WTC11 (cell line): Measurements from ENCODE around the gene PARP14. TPM values are rescaled to one million over a fixed set of nuclear protein-coding genes. Genes with fewer than 3 reads are reported as not detected.

ENCODE experiments used
- ATAC-seq: fragments of 200-7000 bp; cut with Tn5 transposase; 2 replicates; pipeline ENCODE4 v1.10.0; 2021; ENCODE audit warnings: mild to moderate bottlenecking, moderate library complexity
- CTCF ChIA-PET: fragments of 300-600 bp; sonication (Branson Sonifier 250); formaldehyde crosslinking; loops from one replicate; lab custom pipeline; 2021; ENCODE audit warnings: antibody characterized with exemption; lab: Charles Lee
- POLR2A ChIA-PET: fragments of 350-600 bp; sonication (Branson Sonifier 250); formaldehyde crosslinking; loops from one replicate; lab custom pipeline; 2021; ENCODE audit warnings: antibody characterized with exemption; lab: Charles Lee
- DNase-seq: peaks from one replicate; pipeline ENCODE4 v3.0.0; 2021; ENCODE audit warnings: low spot score
- H3K27ac Mint-ChIP-seq: 2 replicates; pipeline ENCODE4 v1.8.0; 2021; ENCODE audit warnings: mixed read lengths
- H3K27me3 Mint-ChIP-seq: 2 replicates; pipeline ENCODE4 v1.8.0; 2021; ENCODE audit warnings: low read depth, mild to moderate bottlenecking, moderate library complexity, mixed read lengths
- H3K36me3 Mint-ChIP-seq: 2 replicates; pipeline ENCODE4 v1.8.0; 2021; ENCODE audit warnings: mixed read lengths
- H3K4me1 Mint-ChIP-seq: 2 replicates; pipeline ENCODE4 v1.8.0; 2022; ENCODE audit warnings: mixed read lengths
- H3K4me3 Mint-ChIP-seq: 2 replicates; pipeline ENCODE4 v1.8.0; 2021; ENCODE audit warnings: mild to moderate bottlenecking, moderate library complexity, mixed read lengths
- H3K9me3 Mint-ChIP-seq: 2 replicates; pipeline ENCODE4 v1.8.0; 2021; ENCODE audit warnings: mixed read lengths
- CREM ChIP-seq: sonication (generic); formaldehyde crosslinking; IDR thresholded peaks from 2 replicates; pipeline ENCODE4 v1.8.1; 2022; ENCODE audit warnings: mild to moderate bottlenecking, missing genetic modification reagents, moderate library complexity
- E2F5 ChIP-seq: sonication (generic); formaldehyde crosslinking; IDR thresholded peaks from 2 replicates; pipeline ENCODE4 v1.8.1; 2022; ENCODE audit warnings: mild to moderate bottlenecking, moderate library complexity, missing genetic modification reagents
- FOXP4 ChIP-seq: sonication (generic); formaldehyde crosslinking; IDR thresholded peaks from 2 replicates; pipeline ENCODE4 v1.8.0; 2022; ENCODE audit warnings: mild to moderate bottlenecking, missing genetic modification reagents
- GABPB1 ChIP-seq: sonication (generic); formaldehyde crosslinking; IDR thresholded peaks from 2 replicates; pipeline ENCODE4 v1.8.1; 2023; ENCODE audit warnings: mild to moderate bottlenecking, missing genetic modification reagents
- JAZF1 ChIP-seq: fragments of 250-450 bp; sonication (Bioruptor Pico); IDR thresholded peaks from 2 replicates; pipeline ENCODE4 v1.9.0; 2021; ENCODE audit warnings: moderate library complexity, mild to moderate bottlenecking, inconsistent platforms
- MXD4 ChIP-seq: fragments of 250-450 bp; sonication (Bioruptor Pico); IDR thresholded peaks from 2 replicates; pipeline ENCODE4 v1.8.0; 2021; ENCODE audit warnings: mild to moderate bottlenecking, moderate library complexity, borderline replicate concordance
- MYBL2 ChIP-seq: sonication (generic); formaldehyde crosslinking; IDR thresholded peaks from 2 replicates; pipeline ENCODE4 v1.8.1; 2023; ENCODE audit warnings: mild to moderate bottlenecking, moderate library complexity, missing genetic modification reagents
- NFATC4 ChIP-seq: fragments of 250-450 bp; sonication (Bioruptor Pico); IDR thresholded peaks from 2 replicates; pipeline ENCODE4 v1.9.0; 2021; ENCODE audit warnings: mild to moderate bottlenecking
- NFE2L1 ChIP-seq: sonication (generic); formaldehyde crosslinking; IDR thresholded peaks from 2 replicates; pipeline ENCODE4 v1.8.1; 2023; ENCODE audit warnings: missing genetic modification reagents
- TCF7 ChIP-seq: sonication (generic); formaldehyde crosslinking; IDR thresholded peaks from 2 replicates; pipeline ENCODE4 v1.8.0; 2022; ENCODE audit warnings: mild to moderate bottlenecking, low read depth, missing genetic modification reagents, moderate library complexity
- ZNF512 ChIP-seq: sonication (generic); formaldehyde crosslinking; IDR thresholded peaks from 2 replicates; pipeline ENCODE4 v1.8.1; 2022; ENCODE audit warnings: missing genetic modification reagents, borderline replicate concordance
- ZSCAN18 ChIP-seq: fragments of 250-450 bp; sonication (Bioruptor Pico); IDR thresholded peaks from 2 replicates; pipeline ENCODE4 v2.1.2; 2022; ENCODE audit warnings: mild to moderate bottlenecking, moderate library complexity
- total RNA-seq: library from RNA; stranded (reverse); gene quantifications from 3 replicates; pipeline ENCODE4 v1.2.3, GENCODE V29; 2021
- TF ChIP-seq, protein P1 (sequence below): sonication (generic); formaldehyde crosslinking; IDR thresholded peaks from 2 replicates; pipeline ENCODE4 v1.8.1; 2023; ENCODE audit warnings: mild to moderate bottlenecking, missing genetic modification reagents, moderate library complexity

PARP14 gene
- total RNA-seq, 1 experiment from 2014 or later = 15.9 TPM

GRCh38 chr3:122635789-122636188, 44.9 kb upstream of the PARP14 start:
- Mint-ChIP-seq H3K9me3 (0 out of 2 replicates have a peak, but pooled peaks cover 1% of the 10 kb centered on the region), H3K4me3 (no peak overlapping the region), H3K27ac (no peak overlapping the region), H3K36me3 (no peaks in the 10 kb centered on the region), H3K27me3 (no peaks in the 10 kb centered on the region; the same call in 1 of the 2 replicates), H3K4me1 (no peaks in the 10 kb centered on the region)
- DNase-seq (no peak), ATAC-seq (no peak)
- CTCF ChIA-PET = no interaction called here
- TF ChIP-seq CREM (no peak), ZSCAN18 (CRISPR knock-in tag) (no peak), FOXP4 (CRISPR knock-in tag) (no peak), E2F5 (CRISPR knock-in tag) (no peak), JAZF1 (no peak), GABPB1 (CRISPR knock-in tag) (no peak), TCF7 (no peak), NFE2L1 (CRISPR knock-in tag) (no peak)
- POLR2A ChIA-PET = no interaction called here

DNA sequence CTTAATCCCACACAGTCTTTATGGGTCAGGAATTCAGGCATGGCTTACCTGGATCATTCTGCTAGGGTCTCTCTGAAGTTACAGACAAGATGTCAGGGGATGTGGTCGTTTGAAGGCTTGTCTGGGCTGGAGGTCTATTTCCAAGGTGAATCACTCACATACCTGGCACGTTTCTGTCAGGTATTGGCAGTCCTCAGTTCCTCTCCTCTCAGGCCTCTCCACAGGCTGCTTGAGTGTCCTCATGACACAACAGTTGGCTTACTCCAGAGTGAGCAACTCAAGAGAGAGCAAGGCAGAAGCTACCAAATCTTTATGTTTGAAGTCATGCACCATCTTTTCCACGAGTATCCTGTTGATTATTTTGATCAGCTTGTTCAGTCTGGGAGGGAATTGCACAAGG, 43.9 kb upstream of the PARP14 start:
- CTCF ChIA-PET = no interaction called here
- no peaks in the 10 kb centered on the region for H3K4me1 Mint-ChIP-seq

GRCh38 chr3:122640437-122640999, 40.1 kb upstream of the PARP14 start:
- no peak for ATAC-seq
- H3K27ac Mint-ChIP-seq = no peak overlapping the region
- no peaks in the 10 kb centered on the region for H3K36me3 Mint-ChIP-seq
- no peak for DNase-seq
- peaks cover 3% of the 10 kb centered on the region; the same call in 1 of the 2 replicates for H3K4me1 Mint-ChIP-seq
- peaks cover 19% of the 10 kb centered on the region for H3K27me3 Mint-ChIP-seq
- TF ChIP-seq MYBL2 (CRISPR knock-in tag) (no peak), MXD4 (no peak)
- TF ChIP-seq, protein P1, sequence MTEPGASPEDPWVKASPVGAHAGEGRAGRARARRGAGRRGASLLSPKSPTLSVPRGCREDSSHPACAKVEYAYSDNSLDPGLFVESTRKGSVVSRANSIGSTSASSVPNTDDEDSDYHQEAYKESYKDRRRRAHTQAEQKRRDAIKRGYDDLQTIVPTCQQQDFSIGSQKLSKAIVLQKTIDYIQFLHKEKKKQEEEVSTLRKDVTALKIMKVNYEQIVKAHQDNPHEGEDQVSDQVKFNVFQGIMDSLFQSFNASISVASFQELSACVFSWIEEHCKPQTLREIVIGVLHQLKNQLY (CRISPR knock-in tag) = no peak
- TF ChIP-seq, all 79 proteins: peak for 0
- no peaks in the 10 kb centered on the region for H3K9me3 Mint-ChIP-seq
- POLR2A ChIA-PET = no interaction called here
- no peak overlapping the region for H3K4me3 Mint-ChIP-seq
- CTCF ChIA-PET = interaction anchor here (1.0 kb wide), 1 partner anchor 248 kb away, joined by 4 read pairs; no protein-coding TSS in a partner anchor

More for the DNA sequence above, 43.9 kb upstream of the PARP14 start:
- no peak for ATAC-seq
- Mint-ChIP-seq H3K9me3 (no peaks in the 10 kb centered on the region), H3K4me3 (no peak overlapping the region), H3K27me3 (no peaks in the 10 kb centered on the region; the same call in 1 of the 2 replicates), H3K36me3 (no peaks in the 10 kb centered on the region), H3K27ac (no peak overlapping the region)
- DNase-seq = no peak
- TF ChIP-seq MXD4 (no peak), NFATC4 (CRISPR knock-in tag) (no peak), ZNF512 (CRISPR knock-in tag) (no peak), ZSCAN18 (CRISPR knock-in tag) (no peak), TCF7 (no peak)
- POLR2A ChIA-PET = no interaction called here
